AML-193 (cell line): Measurements from ENCODE around the gene BBOX1.
"Not testable (repeated sequence)": the region's sequence is repeated elsewhere in the genome, so short reads cannot be mapped to it uniquely, and the experiment has no call there.

Experiments used
- DNase-seq, 2 experiments: peaks; one replicate each; lab custom pipeline; 2025; lab: John Stamatoyannopoulos, UW

BBOX1 gene

DNA sequence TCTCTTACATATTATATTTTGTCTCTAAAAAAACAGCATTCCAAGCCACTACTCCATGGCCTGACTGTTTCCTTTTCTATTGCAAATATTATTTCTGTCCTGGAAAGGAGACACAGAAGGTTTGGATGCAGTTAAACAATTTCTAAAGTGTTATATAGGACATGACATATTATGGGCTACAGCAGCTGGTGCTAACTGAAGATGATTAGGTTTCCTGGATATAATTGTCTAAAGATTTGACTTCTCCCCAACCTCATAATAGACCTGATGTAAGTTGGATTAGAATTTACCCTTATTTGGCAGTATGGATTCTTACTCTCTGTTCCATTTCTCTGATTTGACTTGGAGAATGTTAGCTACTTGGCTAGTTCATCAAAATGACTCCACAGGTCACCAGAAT is 90.2 kb downstream of the BBOX1 start:
- DNase-seq, result no peak

GRCh38 chr11:27135924-27136329 is 95.3 kb downstream of the BBOX1 start:
- not testable (repeated sequence) for DNase-seq

DNA sequence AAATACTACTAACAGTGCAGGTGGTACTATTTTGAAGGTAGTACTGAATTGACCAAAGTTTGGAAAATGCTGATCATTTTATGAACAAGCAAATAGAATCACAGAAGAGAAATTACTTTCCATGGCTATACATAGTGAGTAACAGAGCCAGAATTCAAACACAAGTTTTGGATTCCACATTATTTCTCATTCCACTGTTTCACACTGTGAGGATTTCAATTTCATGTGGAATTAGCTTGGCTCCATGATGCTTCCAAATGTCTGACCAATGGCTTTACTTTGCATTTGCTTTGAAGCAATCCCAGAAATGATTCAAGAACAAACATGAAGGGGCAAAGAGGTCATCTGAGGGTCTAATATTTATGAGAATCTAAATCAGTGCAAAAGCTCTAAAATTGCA is 98.1 kb downstream of the BBOX1 start:
- no peak for DNase-seq

- DNase-seq, result no peak
These were observed 99.2 kb downstream of the BBOX1 start for GRCh38 chr11:27139742-27140367.

DNA sequence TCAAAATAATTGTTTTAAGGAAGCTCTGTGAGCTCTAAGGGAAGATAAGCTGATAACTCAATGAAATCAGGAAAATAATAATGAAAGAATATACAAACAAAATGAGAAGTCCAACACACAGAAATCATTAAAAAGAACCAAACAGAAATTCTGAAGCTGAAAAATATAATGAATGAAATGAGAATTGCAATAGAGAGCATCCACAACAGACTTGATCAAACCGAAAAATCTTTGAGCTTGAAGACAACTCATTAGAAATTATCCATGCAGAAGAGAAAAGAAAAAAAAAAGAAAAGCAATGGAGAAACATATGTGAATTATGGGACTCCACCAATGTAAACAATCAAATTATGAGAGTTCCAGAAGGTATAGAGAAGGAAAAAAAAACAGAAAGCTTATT is 101.0 kb downstream of the BBOX1 start:
- DNase-seq, result no peak

GRCh38 chr11:27147916-27148315 is 107.3 kb downstream of the BBOX1 start:
- DNase-seq, result no peak

- no peak for DNase-seq
These were observed 107.9 kb downstream of the BBOX1 start for GRCh38 chr11:27148506-27148905.

DNA sequence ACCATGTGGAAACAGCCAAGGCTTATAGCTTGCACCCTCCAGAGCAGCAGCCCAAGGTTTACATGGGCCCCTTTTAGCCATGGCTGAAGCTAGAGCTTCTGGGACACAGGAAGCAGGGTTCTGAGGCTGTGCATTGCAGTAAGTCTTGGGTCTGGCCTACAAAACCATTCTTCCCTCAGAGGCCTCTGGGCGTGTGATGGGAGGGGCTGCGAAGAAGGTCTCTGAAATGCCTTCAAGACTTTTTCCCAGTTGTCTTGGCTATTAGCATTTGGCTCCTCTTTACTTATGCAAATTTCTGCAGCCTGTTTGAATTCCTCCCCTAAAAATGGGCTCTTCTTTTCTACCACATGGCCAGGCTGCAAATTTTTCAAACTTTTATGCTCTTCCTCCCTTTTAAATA is 109.5 kb downstream of the BBOX1 start:
- no peak for DNase-seq

GRCh38 chr11:27153136-27153535 is 112.5 kb downstream of the BBOX1 start:
- DNase-seq, result no peak

DNA sequence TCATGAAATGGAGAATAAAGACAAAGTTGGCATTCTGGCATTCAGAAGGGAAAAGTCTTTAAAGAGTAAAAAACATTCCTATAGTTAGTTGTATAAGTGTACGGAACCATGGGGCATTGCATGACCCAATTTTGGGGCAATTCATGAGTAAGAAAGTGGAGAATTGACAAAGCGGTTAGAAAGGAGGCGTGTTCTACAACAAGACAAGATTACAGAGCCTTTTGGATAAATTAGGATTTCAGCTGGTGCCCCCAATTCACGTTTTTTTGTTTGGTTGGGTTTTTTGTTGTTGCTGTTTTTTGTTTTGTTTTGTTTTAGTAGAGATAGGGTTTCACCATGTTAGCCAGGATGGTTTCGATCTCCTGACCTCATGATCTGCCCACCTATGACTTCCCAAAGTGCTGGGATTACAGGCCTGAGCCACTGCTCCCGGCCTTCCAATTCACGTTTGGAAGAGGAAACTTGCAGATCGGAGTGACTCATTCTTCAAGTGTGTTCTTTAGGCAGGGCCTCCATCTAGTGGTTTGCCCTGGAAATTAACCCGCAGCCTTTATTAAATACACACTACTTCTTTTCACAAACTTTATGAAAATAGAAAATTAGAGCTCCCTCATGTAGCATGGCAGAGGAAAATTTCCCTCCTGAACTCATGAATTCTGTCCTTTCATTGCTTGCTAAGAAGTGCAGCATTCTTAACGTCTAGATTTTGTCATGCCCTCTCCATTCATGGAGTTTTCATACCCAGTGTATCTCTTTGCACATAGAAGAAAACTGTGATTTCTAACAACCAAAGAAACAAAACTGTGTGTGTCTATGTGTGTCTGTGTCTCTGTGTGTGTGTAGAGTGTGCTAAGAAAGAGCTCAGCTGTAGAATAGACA is 118.1 kb downstream of the BBOX1 start:
- peak; percentile 14 to 28 for DNase-seq

- no peak for DNase-seq
These were observed 118.7 kb downstream of the BBOX1 start for GRCh38 chr11:27159335-27159679.

- DNase-seq, result no peak
These were observed 120.5 kb downstream of the BBOX1 start for GRCh38 chr11:27161071-27161470.

DNA sequence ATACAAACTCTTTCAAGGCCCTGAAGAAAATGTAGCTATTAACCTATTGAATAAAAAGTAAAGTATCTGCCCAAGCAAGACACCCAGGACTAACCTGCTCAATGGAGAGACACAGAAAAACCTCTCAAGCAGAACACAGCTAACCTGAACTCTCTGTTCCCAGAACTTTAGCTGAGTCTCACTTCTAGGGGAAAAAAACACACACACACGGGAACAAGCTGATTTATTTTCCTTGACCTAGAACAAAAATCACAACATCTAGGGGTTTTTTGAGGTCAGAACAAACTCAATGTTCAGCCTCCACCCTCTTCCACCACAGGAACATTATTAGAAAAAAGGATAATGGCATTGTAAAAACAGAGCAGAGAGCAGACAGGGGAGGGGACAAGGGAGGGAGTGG is 121.6 kb downstream of the BBOX1 start:
- DNase-seq, result no peak

DNA sequence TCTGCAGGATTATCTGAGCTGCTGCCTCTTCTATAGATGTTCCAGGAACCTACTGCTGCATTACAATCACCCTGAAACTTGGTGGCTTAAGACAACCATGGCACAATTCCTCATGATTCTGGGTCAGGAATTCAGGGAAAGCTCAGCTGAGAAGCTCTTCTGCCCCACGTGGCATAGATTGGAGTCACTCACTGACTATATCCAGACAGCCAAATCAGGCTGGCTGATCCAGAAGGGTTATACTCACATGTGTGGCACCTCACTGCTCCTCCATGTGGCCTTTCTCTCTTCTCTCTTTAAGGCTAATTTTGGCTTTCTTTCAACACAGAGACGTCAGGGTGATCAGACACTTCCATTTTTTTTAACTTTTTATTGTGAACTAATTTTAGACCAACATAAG is 125.5 kb downstream of the BBOX1 start:
- DNase-seq, result no peak

- no peak for DNase-seq
These were observed 130.9 kb downstream of the BBOX1 start for GRCh38 chr11:27171376-27171958.

DNA sequence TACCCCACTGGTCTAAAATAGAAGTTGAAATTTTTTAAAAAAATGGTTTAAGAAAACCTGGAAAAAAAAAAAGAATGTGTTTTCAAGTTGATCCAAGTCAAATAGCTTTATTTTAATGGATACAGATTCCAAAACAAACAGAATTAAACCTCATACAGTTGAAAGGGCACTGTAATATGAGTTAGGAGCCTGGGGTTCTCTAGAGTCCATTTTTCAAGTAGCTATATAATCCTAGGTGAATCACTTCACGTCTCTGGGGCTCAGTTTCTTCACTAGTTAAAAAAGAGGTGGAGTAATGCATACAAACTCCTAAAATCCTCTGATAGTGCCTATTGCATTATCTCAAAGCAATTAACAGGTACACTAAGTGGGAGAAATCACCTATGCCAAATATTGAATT is 132.9 kb downstream of the BBOX1 start:
- no peak for DNase-seq

DNA sequence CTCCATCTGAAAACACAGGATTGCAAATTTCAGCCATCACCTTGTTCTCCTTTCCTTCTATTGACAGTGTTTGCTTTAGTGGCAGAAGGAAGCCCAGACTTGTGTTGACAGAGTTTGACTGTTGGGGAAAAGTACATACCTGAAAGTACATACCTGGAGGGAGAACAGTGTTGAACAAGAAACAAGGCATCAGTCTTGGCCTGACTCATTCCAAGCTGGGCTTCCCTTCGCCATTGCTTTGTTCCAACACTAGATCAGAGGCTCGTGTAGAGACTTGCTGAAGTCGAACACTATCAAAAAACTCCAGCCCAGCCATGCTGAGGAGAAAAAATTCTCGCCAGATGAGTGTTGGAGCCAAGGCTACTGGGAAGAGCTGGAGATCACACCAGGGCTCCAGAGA is 133.4 kb downstream of the BBOX1 start:
- DNase-seq, result no peak

- DNase-seq, result no peak
These were observed 134.1 kb downstream of the BBOX1 start for GRCh38 chr11:27174672-27175210.

DNA sequence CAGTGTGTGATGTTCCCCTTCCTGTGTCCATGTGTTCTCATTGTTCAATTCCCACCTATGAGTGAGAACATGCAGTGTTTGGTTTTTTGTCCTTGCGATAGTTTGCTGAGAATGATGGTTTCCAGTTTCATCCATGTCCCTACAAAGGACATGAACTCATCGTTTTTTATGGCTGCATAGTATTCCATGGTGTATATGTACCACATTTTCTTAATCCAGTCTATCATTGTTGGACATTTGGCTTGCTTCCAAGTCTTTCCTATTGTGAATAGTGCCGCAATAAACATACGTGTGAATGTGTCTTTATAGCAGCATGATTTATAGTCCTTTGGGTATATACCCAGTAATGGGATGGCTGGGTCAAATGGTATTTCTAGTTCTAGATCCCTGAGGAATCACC is 134.9 kb downstream of the BBOX1 start:
- DNase-seq, result not testable (repeated sequence)
